Hepatocyte (in vitro differentiated cells): ENCODE measurements around the gene ZCWPW2.

Source experiments
- EZH2 ChIP-seq: fragments of 200-600 bp; sonication (generic); IDR thresholded peaks from 2 replicates; pipeline ENCODE4 v1.6.1; 2016; ENCODE audit warnings: antibody characterized with exemption, mild to moderate bottlenecking, borderline replicate concordance
- TF ChIP-seq, protein P1 (sequence below): fragments of 200-600 bp; sonication (generic); IDR thresholded peaks from 2 replicates; pipeline ENCODE4 v1.5.1; 2016; ENCODE audit warnings: antibody characterized with exemption, mild to moderate bottlenecking; ENCODE audit not compliant: poor library complexity

- TF ChIP-seq, protein P1, sequence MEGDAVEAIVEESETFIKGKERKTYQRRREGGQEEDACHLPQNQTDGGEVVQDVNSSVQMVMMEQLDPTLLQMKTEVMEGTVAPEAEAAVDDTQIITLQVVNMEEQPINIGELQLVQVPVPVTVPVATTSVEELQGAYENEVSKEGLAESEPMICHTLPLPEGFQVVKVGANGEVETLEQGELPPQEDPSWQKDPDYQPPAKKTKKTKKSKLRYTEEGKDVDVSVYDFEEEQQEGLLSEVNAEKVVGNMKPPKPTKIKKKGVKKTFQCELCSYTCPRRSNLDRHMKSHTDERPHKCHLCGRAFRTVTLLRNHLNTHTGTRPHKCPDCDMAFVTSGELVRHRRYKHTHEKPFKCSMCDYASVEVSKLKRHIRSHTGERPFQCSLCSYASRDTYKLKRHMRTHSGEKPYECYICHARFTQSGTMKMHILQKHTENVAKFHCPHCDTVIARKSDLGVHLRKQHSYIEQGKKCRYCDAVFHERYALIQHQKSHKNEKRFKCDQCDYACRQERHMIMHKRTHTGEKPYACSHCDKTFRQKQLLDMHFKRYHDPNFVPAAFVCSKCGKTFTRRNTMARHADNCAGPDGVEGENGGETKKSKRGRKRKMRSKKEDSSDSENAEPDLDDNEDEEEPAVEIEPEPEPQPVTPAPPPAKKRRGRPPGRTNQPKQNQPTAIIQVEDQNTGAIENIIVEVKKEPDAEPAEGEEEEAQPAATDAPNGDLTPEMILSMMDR, result no peak
- no peak for TF ChIP-seq EZH2
Observed at GRCh38 chr3:28547677-28548076, 199.2 kb downstream of the ZCWPW2 start.
